ENCODE results near the gene POLR1B. TPM values are rescaled to one million over a fixed set of nuclear protein-coding genes. Genes with fewer than 3 reads are reported as not detected.
"Not testable (repeated sequence)": the region's sequence is repeated elsewhere in the genome, so short reads cannot be mapped to it uniquely, and the experiment has no call there.

Gene POLR1B
- total RNA-seq, 1 donor: 10.5 TPM

- Histone ChIP-seq H3K4me2 (ENCODE audit: insufficient read depth, low read length) (no peak overlapping the region), H3K27ac (ENCODE audit: low read depth, low read length) (no peak overlapping the region), H3K79me2 (ENCODE audit: insufficient read depth, low read length) (peaks cover under 1% of the 10 kb centered on the region), H3K9me3 (ENCODE audit: low read depth, low read length) (no peaks in the 10 kb centered on the region), H3K36me3 (ENCODE audit: insufficient read depth, low read length) (peaks cover 53% of the 10 kb centered on the region), H4K20me1 (ENCODE audit: insufficient read depth, low read length) (no peaks in the 10 kb centered on the region), H3K4me1 (ENCODE audit: insufficient read depth, low read length) (no peaks in the 10 kb centered on the region), H3K27me3 (ENCODE audit: insufficient read depth, low read length) (no peaks in the 10 kb centered on the region), H3K4me3 (ENCODE audit: insufficient read depth, low read length) (no peak overlapping the region), H2AFZ (ENCODE audit: low read length) (no peak overlapping the region)
- TF ChIP-seq CTCF (IDR thresholded peaks at IDR 0.05; ENCODE audit: extremely low read depth, low read depth, low read length): no peak
- DNase-seq (ENCODE audit: insufficient read length, low spot score, missing footprints): no peak
Observed at GRCh38 chr2:112528541-112528940, 13.7 kb upstream of the POLR1B start.

GRCh38 chr2:112529757-112530156 is 12.5 kb upstream of the POLR1B start:
- Histone ChIP-seq H3K79me2 (ENCODE audit: insufficient read depth, low read length) (no peaks in the 10 kb centered on the region), H3K4me3 (ENCODE audit: insufficient read depth, low read length) (no peak overlapping the region), H3K27ac (ENCODE audit: low read depth, low read length) (no peak overlapping the region), H3K9me3 (ENCODE audit: low read depth, low read length) (no peaks in the 10 kb centered on the region), H4K20me1 (ENCODE audit: insufficient read depth, low read length) (no peaks in the 10 kb centered on the region), H3K4me2 (ENCODE audit: insufficient read depth, low read length) (no peak overlapping the region), H3K4me1 (ENCODE audit: insufficient read depth, low read length) (no peaks in the 10 kb centered on the region), H2AFZ (ENCODE audit: low read length) (no peak overlapping the region), H3K27me3 (ENCODE audit: insufficient read depth, low read length) (no peaks in the 10 kb centered on the region), H3K36me3 (ENCODE audit: insufficient read depth, low read length) (peaks cover 51% of the 10 kb centered on the region)
- no peak for TF ChIP-seq CTCF (IDR thresholded peaks at IDR 0.05; ENCODE audit: extremely low read depth, low read depth, low read length)
- DNase-seq (ENCODE audit: insufficient read length, low spot score, missing footprints): no peak

- Histone ChIP-seq H3K27ac (ENCODE audit: low read depth, low read length) (no peak overlapping the region), H3K79me2 (ENCODE audit: insufficient read depth, low read length) (no peaks in the 10 kb centered on the region), H3K4me2 (ENCODE audit: insufficient read depth, low read length) (no peak overlapping the region), H4K20me1 (ENCODE audit: insufficient read depth, low read length) (no peaks in the 10 kb centered on the region), H3K27me3 (ENCODE audit: insufficient read depth, low read length) (no peaks in the 10 kb centered on the region), H3K4me3 (ENCODE audit: insufficient read depth, low read length) (no peak overlapping the region), H3K36me3 (ENCODE audit: insufficient read depth, low read length) (peaks cover 51% of the 10 kb centered on the region), H3K4me1 (ENCODE audit: insufficient read depth, low read length) (no peaks in the 10 kb centered on the region), H2AFZ (ENCODE audit: low read length) (no peak overlapping the region), H3K9me3 (ENCODE audit: low read depth, low read length) (no peaks in the 10 kb centered on the region)
- no peak for TF ChIP-seq CTCF (IDR thresholded peaks at IDR 0.05; ENCODE audit: extremely low read depth, low read depth, low read length)
- DNase-seq (ENCODE audit: insufficient read length, low spot score, missing footprints): no peak
Observed at GRCh38 chr2:112530728-112531127, 11.5 kb upstream of the POLR1B start.

- TF ChIP-seq CTCF (IDR thresholded peaks at IDR 0.05; ENCODE audit: extremely low read depth, low read depth, low read length): no peak
- DNase-seq (ENCODE audit: insufficient read length, low spot score, missing footprints): no peak
- no peaks in the 10 kb centered on the region for H3K4me1 ChIP-seq (ENCODE audit: insufficient read depth, low read length)
- H3K4me2 ChIP-seq (ENCODE audit: insufficient read depth, low read length): no peak overlapping the region
- H4K20me1 ChIP-seq (ENCODE audit: insufficient read depth, low read length): no peaks in the 10 kb centered on the region
- H2AFZ ChIP-seq (ENCODE audit: low read length): no peak overlapping the region
- H3K27me3 ChIP-seq (ENCODE audit: insufficient read depth, low read length): no peaks in the 10 kb centered on the region
- no peaks in the 10 kb centered on the region for H3K9me3 ChIP-seq (ENCODE audit: low read depth, low read length)
- H3K27ac ChIP-seq (ENCODE audit: low read depth, low read length): no peak overlapping the region
- no peaks in the 10 kb centered on the region for H3K79me2 ChIP-seq (ENCODE audit: insufficient read depth, low read length)
- peaks cover 33% of the 10 kb centered on the region for H3K36me3 ChIP-seq (ENCODE audit: insufficient read depth, low read length)
- no peak overlapping the region for H3K4me3 ChIP-seq (ENCODE audit: insufficient read depth, low read length)
Observed at GRCh38 chr2:112534826-112535225, 7.4 kb upstream of the POLR1B start.

- H4K20me1 ChIP-seq (ENCODE audit: insufficient read depth, low read length); H3K4me1 ChIP-seq (ENCODE audit: insufficient read depth, low read length); H3K4me2 ChIP-seq (ENCODE audit: insufficient read depth, low read length); H3K27ac ChIP-seq (ENCODE audit: low read depth, low read length); H3K4me3 ChIP-seq (ENCODE audit: insufficient read depth, low read length); DNase-seq (ENCODE audit: insufficient read length, low spot score, missing footprints); H2AFZ ChIP-seq (ENCODE audit: low read length); H3K9me3 ChIP-seq (ENCODE audit: low read depth, low read length); H3K27me3 ChIP-seq (ENCODE audit: insufficient read depth, low read length); H3K79me2 ChIP-seq (ENCODE audit: insufficient read depth, low read length): not testable (repeated sequence)
- peaks cover 17% of the 10 kb centered on the region for H3K36me3 ChIP-seq (ENCODE audit: insufficient read depth, low read length)
Observed at GRCh38 chr2:112536665-112537064, 5.6 kb upstream of the POLR1B start.

All from osteoblast (primary cell).